ENCODE measurements around the gene FGF14.

DNA sequence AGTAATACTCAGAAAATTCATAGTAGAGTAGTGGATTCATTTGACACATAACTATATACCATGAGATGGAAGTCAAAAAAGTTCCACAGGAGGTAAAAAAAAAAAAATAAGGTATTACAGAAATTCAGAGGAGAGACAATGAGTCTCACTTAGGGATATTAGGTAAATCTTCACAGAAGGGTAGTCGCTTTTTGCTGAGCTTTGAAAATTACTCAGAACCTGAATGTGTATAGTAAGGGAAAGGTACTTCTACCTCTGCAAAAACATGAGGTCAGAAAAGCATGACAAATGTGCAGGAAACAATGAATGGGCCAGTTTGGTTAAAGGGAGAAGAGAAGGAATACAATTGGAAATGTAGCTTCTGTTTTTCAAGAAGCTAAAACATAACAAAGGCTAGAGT is 698.8 kb downstream of the FGF14 start:
- TF ChIP-seq, protein P1, sequence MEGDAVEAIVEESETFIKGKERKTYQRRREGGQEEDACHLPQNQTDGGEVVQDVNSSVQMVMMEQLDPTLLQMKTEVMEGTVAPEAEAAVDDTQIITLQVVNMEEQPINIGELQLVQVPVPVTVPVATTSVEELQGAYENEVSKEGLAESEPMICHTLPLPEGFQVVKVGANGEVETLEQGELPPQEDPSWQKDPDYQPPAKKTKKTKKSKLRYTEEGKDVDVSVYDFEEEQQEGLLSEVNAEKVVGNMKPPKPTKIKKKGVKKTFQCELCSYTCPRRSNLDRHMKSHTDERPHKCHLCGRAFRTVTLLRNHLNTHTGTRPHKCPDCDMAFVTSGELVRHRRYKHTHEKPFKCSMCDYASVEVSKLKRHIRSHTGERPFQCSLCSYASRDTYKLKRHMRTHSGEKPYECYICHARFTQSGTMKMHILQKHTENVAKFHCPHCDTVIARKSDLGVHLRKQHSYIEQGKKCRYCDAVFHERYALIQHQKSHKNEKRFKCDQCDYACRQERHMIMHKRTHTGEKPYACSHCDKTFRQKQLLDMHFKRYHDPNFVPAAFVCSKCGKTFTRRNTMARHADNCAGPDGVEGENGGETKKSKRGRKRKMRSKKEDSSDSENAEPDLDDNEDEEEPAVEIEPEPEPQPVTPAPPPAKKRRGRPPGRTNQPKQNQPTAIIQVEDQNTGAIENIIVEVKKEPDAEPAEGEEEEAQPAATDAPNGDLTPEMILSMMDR (conservative IDR thresholded peaks at IDR 0.05; ENCODE audit: low read depth, low read length) = no peak
- TF ChIP-seq EZH2phosphoT487 (IDR thresholded peaks at IDR 0.05; ENCODE audit: borderline replicate concordance, low read length) (no peak), EZH2 (IDR thresholded peaks at IDR 0.05; ENCODE audit: low read length, unreplicated experiment) (no peak)

Measured in PC-3 (cell line).